A673 (cell line): ENCODE results near the gene C19orf81.

ENCODE experiments used
- EZH2 ChIP-seq: fragments of 200-600 bp; sonication (generic); IDR thresholded peaks from 2 replicates; pipeline ENCODE4 v1.6.1; 2017; ENCODE audit warnings: borderline replicate concordance, low read depth, mild to moderate bottlenecking, mixed read lengths, antibody characterized with exemption, low read length; ENCODE audit not compliant: poor library complexity, severe bottlenecking
- TF ChIP-seq, protein P1 (sequence below): fragments of 300-800, 200-600 bp; sonication (generic); conservative IDR thresholded peaks from 2 replicates; pipeline ENCODE4 v1.5.1; 2017; ENCODE audit warnings: low read depth, mild to moderate bottlenecking, antibody characterized with exemption, low read length, moderate library complexity, mixed read lengths

DNA sequence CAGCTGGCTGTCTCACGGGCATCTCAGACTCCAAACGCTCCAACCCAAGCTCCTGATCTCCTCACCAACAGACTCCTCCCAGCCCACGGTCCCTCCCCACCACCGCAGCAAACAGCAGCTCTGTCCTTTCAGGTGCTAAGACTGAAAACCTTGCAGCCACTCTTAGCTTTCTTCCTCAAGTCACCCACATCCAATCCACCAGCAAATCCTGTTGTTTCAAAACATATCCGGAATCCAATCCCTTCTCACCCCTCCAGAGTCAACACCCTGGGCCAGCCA lies 20.8 kb downstream of the C19orf81 start:
- TF ChIP-seq, protein P1, sequence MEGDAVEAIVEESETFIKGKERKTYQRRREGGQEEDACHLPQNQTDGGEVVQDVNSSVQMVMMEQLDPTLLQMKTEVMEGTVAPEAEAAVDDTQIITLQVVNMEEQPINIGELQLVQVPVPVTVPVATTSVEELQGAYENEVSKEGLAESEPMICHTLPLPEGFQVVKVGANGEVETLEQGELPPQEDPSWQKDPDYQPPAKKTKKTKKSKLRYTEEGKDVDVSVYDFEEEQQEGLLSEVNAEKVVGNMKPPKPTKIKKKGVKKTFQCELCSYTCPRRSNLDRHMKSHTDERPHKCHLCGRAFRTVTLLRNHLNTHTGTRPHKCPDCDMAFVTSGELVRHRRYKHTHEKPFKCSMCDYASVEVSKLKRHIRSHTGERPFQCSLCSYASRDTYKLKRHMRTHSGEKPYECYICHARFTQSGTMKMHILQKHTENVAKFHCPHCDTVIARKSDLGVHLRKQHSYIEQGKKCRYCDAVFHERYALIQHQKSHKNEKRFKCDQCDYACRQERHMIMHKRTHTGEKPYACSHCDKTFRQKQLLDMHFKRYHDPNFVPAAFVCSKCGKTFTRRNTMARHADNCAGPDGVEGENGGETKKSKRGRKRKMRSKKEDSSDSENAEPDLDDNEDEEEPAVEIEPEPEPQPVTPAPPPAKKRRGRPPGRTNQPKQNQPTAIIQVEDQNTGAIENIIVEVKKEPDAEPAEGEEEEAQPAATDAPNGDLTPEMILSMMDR = no peak
- TF ChIP-seq EZH2 = no peak
